ENCODE measurements around the gene C5orf15. TPM values are rescaled to one million over a fixed set of nuclear protein-coding genes. Genes with fewer than 3 reads are reported as not detected.

Gene C5orf15
- total and polyA plus RNA-seq, 5 experiments from 2014 or later, result 14.0 to 18.8 (median 16.2) TPM

- DNase-seq, result no peak
Observed at GRCh38 chr5:133930813-133931090, 37.7 kb downstream of the C5orf15 start.

GRCh38 chr5:133930061-133930812 lies 38.2 kb downstream of the C5orf15 start:
- POLR2A ChIA-PET, result interaction anchor here (0.7 to 1.1 kb wide), 2 partner anchors 73 to 516 kb away, joined by 3 to 9 read pairs; no protein-coding TSS in a partner anchor
- peaks cover 8 to 61% (median 16%) of the 10 kb centered on the region in 4 donors for H3K4me1 Mint-ChIP-seq
- no peaks in the 10 kb centered on the region for H3K9me3 Mint-ChIP-seq
- peak in 9 of 10 donors; percentile 22 to 68 (median 56) for DNase-seq
- peak overlapping the region; percentile 77 to 98 (median 94) for H3K27ac Mint-ChIP-seq
- H3K4me3 Mint-ChIP-seq, result peak overlapping the region; percentile 72 to 90 (median 85)
- no peaks in the 10 kb centered on the region for H3K36me3 Mint-ChIP-seq
- peak; percentile 73 to 91 for ATAC-seq
- peaks cover 0 to 12% (median 0%) of the 10 kb centered on the region in 5 donors for H3K27me3 Mint-ChIP-seq

More at GRCh38 chr5:133930813-133931090, 37.7 kb downstream of the C5orf15 start:
- no peak for ATAC-seq
- peak overlapping the region; percentile 72 to 90 (median 85) for H3K4me3 Mint-ChIP-seq
- H3K36me3 Mint-ChIP-seq, result no peaks in the 10 kb centered on the region
- H3K9me3 Mint-ChIP-seq, result no peaks in the 10 kb centered on the region
- peaks cover 6 to 64% (median 16%) of the 10 kb centered on the region in 4 donors for H3K4me1 Mint-ChIP-seq
- POLR2A ChIA-PET, result interaction anchor here (0.7 to 1.1 kb wide), 3 partner anchors 73 to 825 kb away, joined by 3 to 9 read pairs (median 5); no protein-coding TSS in a partner anchor
- H3K27ac Mint-ChIP-seq, result peak overlapping the region; percentile 77 to 98 (median 94)
- H3K27me3 Mint-ChIP-seq, result peaks cover 0 to 12% (median 0%) of the 10 kb centered on the region in 5 donors

GRCh38 chr5:133928587-133929393 lies 39.6 kb downstream of the C5orf15 start:
- ATAC-seq (no peak), DNase-seq (no peak)
- Mint-ChIP-seq H3K27ac (peak overlapping the region; percentile 27 to 98 (median 90)), H3K9me3 (no peaks in the 10 kb centered on the region), H3K4me1 (peaks cover 6 to 48% (median 16%) of the 10 kb centered on the region in 4 donors), H3K4me3 (peak overlapping the region in 1 of 10 donors; percentile 62), H3K27me3 (peaks cover 0 to 1% (median 0%) of the 10 kb centered on the region in 5 donors), H3K36me3 (no peaks in the 10 kb centered on the region)
- POLR2A ChIA-PET, result no interaction called here

- H3K9me3 Mint-ChIP-seq, result no peaks in the 10 kb centered on the region
- no peaks in the 10 kb centered on the region for H3K36me3 Mint-ChIP-seq
- POLR2A ChIA-PET, result no interaction called here
- peaks cover 0 to 2% (median 0%) of the 10 kb centered on the region in 5 donors for H3K27me3 Mint-ChIP-seq
- DNase-seq (no peak), ATAC-seq (no peak)
- H3K27ac Mint-ChIP-seq, result peak overlapping the region in 4 of 10 donors; percentile 7 to 62 (median 46)
- H3K4me3 Mint-ChIP-seq, result no peak overlapping the region
- peaks cover 5 to 39% (median 16%) of the 10 kb centered on the region in 4 donors for H3K4me1 Mint-ChIP-seq
Observed at GRCh38 chr5:133927300-133928180, 40.9 kb downstream of the C5orf15 start.

GRCh38 chr5:133926489-133927299 lies 41.7 kb downstream of the C5orf15 start:
- Mint-ChIP-seq H3K27ac (peak overlapping the region in 3 of 10 donors; percentile 5 to 64 (median 38)), H3K36me3 (no peaks in the 10 kb centered on the region), H3K4me1 (peaks cover 5 to 38% (median 16%) of the 10 kb centered on the region in 4 donors), H3K27me3 (peaks cover 0 to 3% (median 0%) of the 10 kb centered on the region in 5 donors), H3K4me3 (no peak overlapping the region), H3K9me3 (no peaks in the 10 kb centered on the region)
- POLR2A ChIA-PET, result no interaction called here
- ATAC-seq (no peak), DNase-seq (no peak)

- H3K4me3 Mint-ChIP-seq, result no peak overlapping the region
- H3K9me3 Mint-ChIP-seq, result no peaks in the 10 kb centered on the region
- H3K36me3 Mint-ChIP-seq, result no peaks in the 10 kb centered on the region
- no peak for ATAC-seq
- no peak overlapping the region for H3K27ac Mint-ChIP-seq
- POLR2A ChIA-PET, result no interaction called here
- no peak for DNase-seq
- peaks cover 5 to 30% (median 14%) of the 10 kb centered on the region in 4 donors for H3K4me1 Mint-ChIP-seq
- H3K27me3 Mint-ChIP-seq, result peaks cover 0 to 4% (median 0%) of the 10 kb centered on the region in 5 donors
Observed at GRCh38 chr5:133925866-133926488, 42.4 kb downstream of the C5orf15 start.

- H3K9me3 Mint-ChIP-seq, result no peaks in the 10 kb centered on the region
- POLR2A ChIA-PET, result no interaction called here
Observed at GRCh38 chr5:133925269-133925668, 43.2 kb downstream of the C5orf15 start.

GRCh38 chr5:133924221-133924920 lies 44.1 kb downstream of the C5orf15 start:
- no peaks in the 10 kb centered on the region for H3K9me3 Mint-ChIP-seq
- POLR2A ChIA-PET, result no interaction called here
- ATAC-seq (no peak), DNase-seq (no peak)
- H3K4me3 Mint-ChIP-seq, result no peak overlapping the region
- H3K27me3 Mint-ChIP-seq, result peaks cover 0 to 10% (median 0%) of the 10 kb centered on the region in 5 donors
- H3K4me1 Mint-ChIP-seq, result peaks cover 0 to 25% (median 2%) of the 10 kb centered on the region in 4 donors
- H3K36me3 Mint-ChIP-seq, result no peaks in the 10 kb centered on the region
- H3K27ac Mint-ChIP-seq, result no peak overlapping the region

More at GRCh38 chr5:133925269-133925668, 43.2 kb downstream of the C5orf15 start:
- ATAC-seq, result no peak
- peak overlapping the region in 1 of 10 donors; percentile 29 for H3K27ac Mint-ChIP-seq
- peaks cover 5 to 26% (median 9%) of the 10 kb centered on the region in 4 donors for H3K4me1 Mint-ChIP-seq
- no peak for DNase-seq
- no peaks in the 10 kb centered on the region for H3K36me3 Mint-ChIP-seq
- no peak overlapping the region for H3K4me3 Mint-ChIP-seq
- H3K27me3 Mint-ChIP-seq, result peaks cover 0 to 10% (median 0%) of the 10 kb centered on the region in 5 donors

GRCh38 chr5:133921979-133922378 lies 46.4 kb downstream of the C5orf15 start:
- POLR2A ChIA-PET, result no interaction called here
- Mint-ChIP-seq H3K4me3 (no peak overlapping the region), H3K4me1 (peaks cover 0 to 15% (median 2%) of the 10 kb centered on the region in 4 donors), H3K27me3 (peaks cover 0 to 10% (median 0%) of the 10 kb centered on the region in 5 donors), H3K9me3 (no peaks in the 10 kb centered on the region), H3K36me3 (no peaks in the 10 kb centered on the region), H3K27ac (no peak overlapping the region)
- ATAC-seq (no peak), DNase-seq (no peak)

- Mint-ChIP-seq H3K27ac (no peak overlapping the region), H3K4me3 (no peak overlapping the region), H3K36me3 (no peaks in the 10 kb centered on the region), H3K27me3 (peaks cover 0 to 10% (median 0%) of the 10 kb centered on the region in 5 donors), H3K9me3 (no peaks in the 10 kb centered on the region), H3K4me1 (peaks cover 0 to 19% (median 2%) of the 10 kb centered on the region in 4 donors)
- no peak for ATAC-seq
- no peak for DNase-seq
- POLR2A ChIA-PET, result no interaction called here
Observed at GRCh38 chr5:133921069-133921468, 47.4 kb downstream of the C5orf15 start.

Measured in naive thymus-derived CD8-positive, alpha-beta T cell (primary cell).